Fibroblast of lung (primary cell): ENCODE data around the gene HPN. TPM values are rescaled to one million over a fixed set of nuclear protein-coding genes. Genes with fewer than 3 reads are reported as not detected.

Experiments used
- DNase-seq, 2 donors: peaks; one replicate each; pipeline versions ENCODE4 v3.0.0 to v3.0.0-alpha.2; 2010; ENCODE audit warnings: low read depth in 2 of 2
- H2AFZ ChIP-seq: 2 replicates; pipeline ENCODE4 v1.5.1; 2012; ENCODE audit warnings: low read length, control low read depth, inconsistent platforms
- H3K27ac ChIP-seq: 2 replicates; pipeline ENCODE4 v1.5.1; 2011; ENCODE audit warnings: low read length, control low read depth; ENCODE audit not compliant: insufficient read depth
- H3K27me3 ChIP-seq: 2 replicates; pipeline ENCODE4 v1.5.1; 2011; ENCODE audit warnings: mild to moderate bottlenecking, low read length; ENCODE audit not compliant: control insufficient read depth, insufficient read depth
- H3K36me3 ChIP-seq: 2 replicates; pipeline ENCODE4 v1.5.1; 2011; ENCODE audit warnings: low read length; ENCODE audit not compliant: control insufficient read depth, insufficient read depth
- H3K4me1 ChIP-seq: 2 replicates; pipeline ENCODE4 v1.5.1; 2011; ENCODE audit warnings: low read length; ENCODE audit not compliant: control insufficient read depth, insufficient read depth; ENCODE audit errors: extremely low read depth
- H3K4me2 ChIP-seq: 2 replicates; pipeline ENCODE4 v1.5.1; 2011; ENCODE audit warnings: low read length, control low read depth; ENCODE audit not compliant: insufficient read depth; ENCODE audit errors: extremely low read depth
- H3K4me3 ChIP-seq, 4 experiments: fragments of 200-600 bp in 1 of 4; sonication (generic) in 1 of 4; replicated peaks in 1 of 4; 2 replicates each; pipeline ENCODE4 v1.5.1; 2011 to 2016; ENCODE audit warnings: low read length in 4 of 4, low read depth in 3 of 4, mild to moderate bottlenecking in 3 of 4, control low read depth in 2 of 4, inconsistent platforms in 1 of 4, mixed read lengths in 1 of 4; ENCODE audit not compliant: insufficient read depth in 1 of 4; ENCODE audit errors: control extremely low read depth in 1 of 4
- H3K79me2 ChIP-seq: 2 replicates; pipeline ENCODE4 v1.5.1; 2012; ENCODE audit warnings: mild to moderate bottlenecking, low read length, inconsistent platforms; ENCODE audit not compliant: control insufficient read depth, insufficient read depth
- H3K9ac ChIP-seq: 2 replicates; pipeline ENCODE4 v1.5.1; 2011; ENCODE audit warnings: mild to moderate bottlenecking, low read length, control low read depth; ENCODE audit not compliant: insufficient read depth
- H3K9me3 ChIP-seq: 2 replicates; pipeline ENCODE4 v1.5.1; 2012; ENCODE audit warnings: low read depth, low read length; ENCODE audit not compliant: control insufficient read depth, insufficient read depth
- H4K20me1 ChIP-seq: 2 replicates; pipeline ENCODE4 v1.5.1; 2011; ENCODE audit warnings: low read length; ENCODE audit not compliant: control insufficient read depth, insufficient read depth; ENCODE audit errors: extremely low read depth
- CTCF ChIP-seq, 2 donors: IDR thresholded peaks in 1 of 2; conservative IDR thresholded peaks in 1 of 2; 1 replicate in 1 of 2; 2 replicates in 1 of 2; pipeline ENCODE4 v1.5.1; 2011 to 2012; ENCODE audit warnings: low read length in 2 of 2, control low read depth in 1 of 2, inconsistent platforms in 1 of 2, low read depth in 1 of 2, mild to moderate bottlenecking in 1 of 2
- EZH2 ChIP-seq: IDR thresholded peaks from 2 replicates; pipeline ENCODE4 v1.5.1; 2012; ENCODE audit warnings: low read length, control low read depth, mild to moderate bottlenecking; ENCODE audit errors: missing control alignments
- polyA plus RNA-seq, 2 donors: library from polyadenylated mRNA; depleted of rRNA in 1 of 2; stranded (reverse) in 1 of 2; unstranded in 1 of 2; fragments of >200 nt; gene quantifications; 2 replicates each; pipeline ENCODE4 v1.2.1, GENCODE V29; 2011 to 2012; ENCODE audit warnings: missing spikeins in 1 of 2
- total RNA-seq: library from RNA; depleted of rRNA; stranded (reverse); fragments of >200 nt; gene quantifications from 2 replicates; pipeline ENCODE4 v1.2.1, GENCODE V29; 2014

Gene HPN
- total and polyA plus RNA-seq, 2 donors (not counting 1 experiment from before 2014, with no cell fraction given): 0.33 TPM; not detected in 1

GRCh38 chr19:35045667-35046300, 4.3 kb downstream of the HPN start:
- no peak overlapping the region for H3K27ac ChIP-seq
- H3K4me1 ChIP-seq: peaks cover 2% of the 10 kb centered on the region
- H4K20me1 ChIP-seq: no peaks in the 10 kb centered on the region
- peak in 1 of 2 donors; percentile 26 for DNase-seq
- no peaks in the 10 kb centered on the region for H3K79me2 ChIP-seq
- TF ChIP-seq CTCF (conservative IDR thresholded peaks at IDR 0.05 in 1 of 2, IDR thresholded peaks at IDR 0.05 in 1 of 2; ENCODE audit: low read depth in 1 of 2, low read length in 2 of 2): peak; percentile 24 to 53
- TF ChIP-seq EZH2: no peak
- no peaks in the 10 kb centered on the region for H3K27me3 ChIP-seq
- no peak overlapping the region for H3K9ac ChIP-seq
- H2AFZ ChIP-seq: no peak overlapping the region
- no peak overlapping the region for H3K4me2 ChIP-seq
- no peaks in the 10 kb centered on the region for H3K9me3 ChIP-seq
- no peaks in the 10 kb centered on the region for H3K36me3 ChIP-seq
- H3K4me3 ChIP-seq: no peak overlapping the region

GRCh38 chr19:35046461-35046860, 4.9 kb downstream of the HPN start:
- Histone ChIP-seq H3K36me3 (no peaks in the 10 kb centered on the region), H3K4me2 (no peak overlapping the region), H3K4me3 (no peak overlapping the region), H3K27me3 (no peaks in the 10 kb centered on the region), H4K20me1 (no peaks in the 10 kb centered on the region), H3K9ac (no peak overlapping the region), H3K27ac (no peak overlapping the region), H3K9me3 (no peaks in the 10 kb centered on the region), H3K4me1 (no peaks in the 10 kb centered on the region), H3K79me2 (no peaks in the 10 kb centered on the region), H2AFZ (no peak overlapping the region)
- TF ChIP-seq EZH2 (no peak), CTCF (conservative IDR thresholded peaks at IDR 0.05 in 1 of 2, IDR thresholded peaks at IDR 0.05 in 1 of 2; ENCODE audit: low read depth in 1 of 2, low read length in 2 of 2) (no peak)
- no peak for DNase-seq

DNA sequence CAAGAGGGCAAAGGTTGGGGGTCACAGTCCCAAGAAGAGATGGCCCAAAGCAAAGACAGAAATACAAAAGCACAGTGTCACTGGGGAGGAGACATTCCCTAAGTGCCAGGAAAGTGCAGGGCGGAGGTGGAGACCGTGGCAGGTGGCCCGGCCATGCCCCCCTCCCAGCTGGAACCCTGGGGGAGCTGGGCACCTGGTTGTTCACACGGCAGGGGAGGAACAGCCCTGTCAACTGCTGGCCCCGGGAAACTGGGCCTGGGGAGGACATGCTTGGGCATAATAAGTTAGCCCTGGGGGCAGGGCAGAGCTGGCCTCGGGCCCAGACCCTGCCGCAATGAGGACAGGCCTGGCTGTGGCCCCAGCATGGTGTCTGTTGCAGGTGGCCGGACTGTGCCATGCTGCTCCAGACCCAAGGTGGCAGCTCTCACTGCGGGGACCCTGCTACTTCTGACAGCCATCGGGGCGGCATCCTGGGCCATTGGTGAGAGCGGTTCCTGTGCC, 7.4 kb downstream of the HPN start:
- DNase-seq: no peak
- H4K20me1 ChIP-seq: no peaks in the 10 kb centered on the region
- H3K4me1 ChIP-seq: no peaks in the 10 kb centered on the region
- no peaks in the 10 kb centered on the region for H3K27me3 ChIP-seq
- H3K4me2 ChIP-seq: no peak overlapping the region
- no peaks in the 10 kb centered on the region for H3K79me2 ChIP-seq
- no peaks in the 10 kb centered on the region for H3K9me3 ChIP-seq
- H3K9ac ChIP-seq: no peak overlapping the region
- no peak for TF ChIP-seq EZH2
- no peak for TF ChIP-seq CTCF (conservative IDR thresholded peaks at IDR 0.05 in 1 of 2, IDR thresholded peaks at IDR 0.05 in 1 of 2; ENCODE audit: low read depth in 1 of 2, low read length in 2 of 2)
- H3K27ac ChIP-seq: no peak overlapping the region
- no peaks in the 10 kb centered on the region for H3K36me3 ChIP-seq
- H2AFZ ChIP-seq: no peak overlapping the region
- no peak overlapping the region for H3K4me3 ChIP-seq
